ENCODE measurements around the gene PTCH2.

- TF ChIP-seq CTCF (IDR thresholded peaks at IDR 0.05 in 8 of 11, conservative IDR thresholded peaks at IDR 0.05 in 3 of 11) (no peak), POLR2A (IDR thresholded peaks at IDR 0.05) (no peak)
Measured at GRCh38 chr1:44851308-44851707, 8.3 kb upstream of the PTCH2 start.
